Urothelium cell line (cell line): ENCODE measurements around the gene FLOT2.
"Not testable (repeated sequence)": the region's sequence is repeated elsewhere in the genome, so short reads cannot be mapped to it uniquely, and the experiment has no call there.

Experiments used
- DNase-seq: peaks from one replicate; pipeline ENCODE4 v3.0.0; 2011; ENCODE audit warnings: low spot score, mixed read lengths
- FAIRE-seq: peaks from 2 replicates; lab custom pipeline; 2011; peaks lifted over from hg19 to GRCh38; lab: Jason Lieb, UNC

FLOT2 gene

DNA sequence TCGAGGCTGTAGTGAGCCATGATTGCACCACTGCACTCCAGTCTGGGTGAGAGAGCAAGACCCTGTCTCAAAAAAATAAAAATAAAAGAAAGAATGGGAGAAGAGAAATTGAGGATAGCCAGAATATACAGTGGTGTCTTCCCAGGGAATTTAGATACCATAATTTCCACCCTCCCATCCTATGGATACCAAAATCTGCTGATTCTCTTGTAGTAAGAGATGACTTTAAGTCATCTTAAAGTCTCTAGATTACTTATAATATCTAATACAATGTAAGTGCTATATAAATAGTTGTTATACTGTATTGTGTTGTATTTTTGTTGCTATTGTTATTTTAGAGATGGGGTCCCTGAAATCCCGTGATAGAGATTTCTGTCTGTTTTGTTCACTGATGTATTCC, 44.2 kb downstream of the FLOT2 start:
- DNase-seq (no peak), FAIRE-seq (no peak)

DNA sequence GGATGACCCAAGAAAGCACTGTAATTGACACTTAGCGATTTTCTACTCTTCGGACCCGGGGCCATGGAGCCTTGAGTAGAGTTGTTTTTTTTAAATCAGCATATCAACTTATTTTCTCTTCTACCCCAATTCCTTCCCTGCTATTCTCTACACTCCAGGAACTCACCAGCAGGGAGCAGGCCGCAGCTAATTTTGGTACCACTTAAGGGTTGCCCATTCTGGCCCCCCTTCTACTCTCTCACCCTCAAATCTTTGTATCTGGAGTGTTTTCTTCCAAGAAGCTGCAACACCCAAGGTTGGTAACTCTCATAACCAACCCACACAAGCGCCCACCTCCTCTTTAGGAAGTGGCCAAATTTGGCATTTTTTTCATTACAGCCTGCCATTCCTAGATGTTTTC, 48.3 kb downstream of the FLOT2 start:
- DNase-seq, result no peak
- no peak for FAIRE-seq

- FAIRE-seq, result not testable (repeated sequence)
- peak; percentile 29 for DNase-seq
Observed at GRCh38 chr17:28848667-28849066, 48.9 kb downstream of the FLOT2 start.

GRCh38 chr17:28846699-28847098, 50.8 kb downstream of the FLOT2 start:
- FAIRE-seq, DNase-seq: not testable (repeated sequence)

GRCh38 chr17:28846231-28846630, 51.3 kb downstream of the FLOT2 start:
- DNase-seq, result no peak

DNA sequence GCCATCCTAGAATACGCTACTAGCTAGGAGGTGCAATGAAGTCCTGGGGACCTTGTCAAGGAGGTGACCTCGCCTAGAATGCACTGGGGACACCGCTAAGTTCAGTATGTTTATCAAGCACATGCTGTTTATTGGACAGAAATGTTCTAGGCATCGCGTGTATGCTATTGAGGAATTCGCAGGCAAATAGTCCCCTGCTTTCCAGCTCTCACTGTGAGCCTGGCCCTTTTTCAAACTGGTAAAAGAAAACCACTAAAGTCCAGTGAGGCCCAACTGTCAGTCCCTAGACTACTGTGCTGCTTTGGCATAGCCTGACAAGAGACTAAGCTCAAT, 53.8 kb downstream of the FLOT2 start:
- DNase-seq (no peak), FAIRE-seq (no peak)

More at GRCh38 chr17:28846231-28846630, 51.3 kb downstream of the FLOT2 start:
- FAIRE-seq, result no peak

- DNase-seq (peak; percentile 99), FAIRE-seq (no peak)
Observed at GRCh38 chr17:28842282-28843012, 55.1 kb downstream of the FLOT2 start, which contains the start of gene FAM222B. Gene FAM222B, minus strand, starts transcription at chr17:28842790. Its CDS starts 76,123 bp downstream, at chr17:28766667.

- DNase-seq (no peak), FAIRE-seq (no peak)
Observed at GRCh38 chr17:28841901-28842281, 55.6 kb downstream of the FLOT2 start.

GRCh38 chr17:28839221-28839620, 58.3 kb downstream of the FLOT2 start:
- DNase-seq (no peak), FAIRE-seq (no peak)

DNA sequence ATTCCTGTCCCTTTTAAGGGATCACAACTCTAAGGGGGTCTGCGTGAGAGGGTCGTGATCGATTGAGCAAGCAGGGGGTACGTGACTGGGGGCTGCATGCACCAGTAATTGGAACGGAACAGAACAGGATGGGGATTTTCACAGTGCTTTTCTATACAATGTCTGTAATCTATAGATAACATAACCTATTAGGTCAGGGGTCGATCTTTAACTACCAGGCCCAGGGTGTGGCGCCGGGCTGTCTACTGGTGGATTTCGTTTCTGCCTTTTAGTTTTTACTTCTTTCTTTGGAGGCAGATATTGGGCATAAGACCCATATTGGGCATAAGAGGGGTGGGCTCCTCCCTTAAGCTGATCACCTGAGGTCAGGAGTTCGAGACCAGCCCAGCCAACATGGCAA, 61.0 kb downstream of the FLOT2 start:
- not testable (repeated sequence) for FAIRE-seq, DNase-seq

DNA sequence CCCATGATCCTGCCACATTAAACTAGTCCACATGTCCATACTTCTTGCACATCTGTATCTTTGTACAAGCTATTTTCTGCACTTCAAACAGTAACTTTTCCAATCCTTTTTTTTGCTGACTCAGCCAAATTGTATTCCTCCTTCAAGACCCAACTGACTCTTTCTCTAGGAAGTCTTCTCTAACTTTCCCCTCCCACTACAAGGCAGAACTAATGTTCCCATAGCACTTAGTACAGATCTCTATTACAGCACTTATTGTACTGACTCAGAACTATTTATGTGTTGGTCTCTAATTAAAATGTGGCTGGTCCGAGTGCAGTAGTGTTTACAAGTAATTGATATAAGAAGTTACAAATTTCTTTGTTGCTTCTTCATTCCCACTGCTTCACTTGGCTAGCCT, 63.1 kb downstream of the FLOT2 start:
- DNase-seq, result no peak
- FAIRE-seq, result no peak
